Natural killer cell treated with Interleukin-12 subunit alpha and Interleukin-12 subunit beta and Interleukin-15 and Interleukin-18, amount 100 ng/mL, for 72 hours (primary cell): Measurements from ENCODE around the gene GYPC. TPM values are rescaled to one million over a fixed set of nuclear protein-coding genes. Genes with fewer than 3 reads are reported as not detected.
A peak's percentile ranks its signal among the peaks of the same experiment; 100 is the strongest.
"Not testable (repeated sequence)": the region's sequence is repeated elsewhere in the genome, so short reads cannot be mapped to it uniquely, and the experiment has no call there.

Experiments used
- ATAC-seq, 2 donors: fragments of 150-1000 bp; cut with Tn5 transposase in 1 of 2; sonication (Bioruptor Pico), chemical (Tn5 transposase) in 1 of 2; 2 replicates each; pipeline ENCODE4 v1.10.0; 2021
- DNase-seq: peaks from one replicate; pipeline ENCODE4 v3.0.0; 2022; ENCODE audit warnings: low spot score
- H3K27ac Mint-ChIP-seq, 2 donors: 1 replicate in 1 of 2; 2 replicates in 1 of 2; pipeline ENCODE4 v1.8.0; 2022; ENCODE audit warnings: mixed read lengths in 2 of 2, mild to moderate bottlenecking in 1 of 2, moderate library complexity in 1 of 2
- H3K27me3 Mint-ChIP-seq, 2 donors: 1 replicate in 1 of 2; 2 replicates in 1 of 2; pipeline ENCODE4 v1.8.0; 2022; ENCODE audit warnings: mixed read lengths in 2 of 2
- H3K36me3 Mint-ChIP-seq: one replicate; pipeline ENCODE4 v1.8.0; 2022; ENCODE audit warnings: mixed read lengths
- H3K4me1 Mint-ChIP-seq, 2 donors: 1 replicate in 1 of 2; 2 replicates in 1 of 2; pipeline ENCODE4 v1.8.0; 2022; ENCODE audit warnings: low read depth in 2 of 2, mixed read lengths in 2 of 2, mild to moderate bottlenecking in 1 of 2
- H3K4me3 Mint-ChIP-seq: one replicate; pipeline ENCODE4 v1.8.0; 2022; ENCODE audit warnings: mixed read lengths
- H3K9me3 Mint-ChIP-seq: 2 replicates; pipeline ENCODE4 v1.8.0; 2022; ENCODE audit warnings: mixed read lengths
- total RNA-seq, 2 donors: library from RNA; stranded (reverse); gene quantifications; one replicate each; pipeline ENCODE4 v1.2.3, GENCODE V29; 2022

GYPC gene
- total RNA-seq, 2 donors from 2014 or later, result 44.2 to 56.9 TPM

- no peak overlapping the region for H3K4me3 Mint-ChIP-seq
- no peaks in the 10 kb centered on the region for H3K27me3 Mint-ChIP-seq
- peaks cover 5% of the 10 kb centered on the region for H3K36me3 Mint-ChIP-seq
- DNase-seq (no peak), ATAC-seq (no peak)
- H3K9me3 Mint-ChIP-seq, result no peaks in the 10 kb centered on the region
- peak overlapping the region in 1 of 2 donors; percentile 39 for H3K27ac Mint-ChIP-seq
- H3K4me1 Mint-ChIP-seq, result peaks cover 3 to 32% of the 10 kb centered on the region in 2 donors
Measured at GRCh38 chr2:126685629-126686028, 29.7 kb downstream of the GYPC start.

GRCh38 chr2:126686286-126686685, 30.3 kb downstream of the GYPC start:
- no peaks in the 10 kb centered on the region for H3K27me3 Mint-ChIP-seq
- no peaks in the 10 kb centered on the region for H3K9me3 Mint-ChIP-seq
- H3K27ac Mint-ChIP-seq, result peak overlapping the region in 1 of 2 donors; percentile 39
- no peak for ATAC-seq
- peaks cover 3 to 33% of the 10 kb centered on the region in 2 donors for H3K4me1 Mint-ChIP-seq
- no peak for DNase-seq
- H3K36me3 Mint-ChIP-seq, result peaks cover 5% of the 10 kb centered on the region
- H3K4me3 Mint-ChIP-seq, result no peak overlapping the region

GRCh38 chr2:126686841-126687485, 31.0 kb downstream of the GYPC start:
- no peak overlapping the region for H3K4me3 Mint-ChIP-seq
- no peaks in the 10 kb centered on the region for H3K9me3 Mint-ChIP-seq
- no peak for DNase-seq
- H3K4me1 Mint-ChIP-seq, result peaks cover 3 to 35% of the 10 kb centered on the region in 2 donors
- no peak for ATAC-seq
- H3K36me3 Mint-ChIP-seq, result peaks cover 5% of the 10 kb centered on the region
- no peaks in the 10 kb centered on the region for H3K27me3 Mint-ChIP-seq
- H3K27ac Mint-ChIP-seq, result peak overlapping the region in 1 of 2 donors; percentile 39

- H3K27ac Mint-ChIP-seq, result no peak overlapping the region
- H3K4me1 Mint-ChIP-seq, result peaks cover 3 to 35% of the 10 kb centered on the region in 2 donors
- DNase-seq, result no peak
- H3K4me3 Mint-ChIP-seq, result no peak overlapping the region
- no peaks in the 10 kb centered on the region for H3K27me3 Mint-ChIP-seq
- no peaks in the 10 kb centered on the region for H3K9me3 Mint-ChIP-seq
- no peak for ATAC-seq
- peaks cover 8% of the 10 kb centered on the region for H3K36me3 Mint-ChIP-seq
Measured at GRCh38 chr2:126687503-126687902, 31.5 kb downstream of the GYPC start.

GRCh38 chr2:126688594-126688993, 32.6 kb downstream of the GYPC start:
- Mint-ChIP-seq H3K4me1 (peaks cover 3 to 29% of the 10 kb centered on the region in 2 donors), H3K36me3 (peaks cover 19% of the 10 kb centered on the region)
- H3K27me3 Mint-ChIP-seq, H3K4me3 Mint-ChIP-seq, H3K27ac Mint-ChIP-seq, ATAC-seq, H3K9me3 Mint-ChIP-seq, DNase-seq: not testable (repeated sequence)

GRCh38 chr2:126692241-126692640, 36.3 kb downstream of the GYPC start:
- Mint-ChIP-seq H3K4me1 (peaks cover 3 to 14% of the 10 kb centered on the region in 2 donors), H3K27ac (peak overlapping the region in 1 of 2 donors; percentile 47), H3K36me3 (peaks cover 19% of the 10 kb centered on the region)
- not testable (repeated sequence) for H3K4me3 Mint-ChIP-seq, H3K9me3 Mint-ChIP-seq, DNase-seq, H3K27me3 Mint-ChIP-seq, ATAC-seq

GRCh38 chr2:126692934-126693592, 37.1 kb downstream of the GYPC start:
- Mint-ChIP-seq H3K4me1 (peaks cover 3 to 11% of the 10 kb centered on the region in 2 donors), H3K36me3 (peaks cover 19% of the 10 kb centered on the region)
- ATAC-seq, H3K27ac Mint-ChIP-seq, H3K27me3 Mint-ChIP-seq, H3K9me3 Mint-ChIP-seq, H3K4me3 Mint-ChIP-seq, DNase-seq: not testable (repeated sequence)

- H3K27ac Mint-ChIP-seq, result no peak overlapping the region
- no peak for ATAC-seq
- no peak overlapping the region for H3K4me3 Mint-ChIP-seq
- H3K9me3 Mint-ChIP-seq, result no peaks in the 10 kb centered on the region
- peaks cover 13% of the 10 kb centered on the region for H3K36me3 Mint-ChIP-seq
- DNase-seq, result no peak
- H3K4me1 Mint-ChIP-seq, result peaks cover 0 to 2% of the 10 kb centered on the region in 2 donors
- no peaks in the 10 kb centered on the region for H3K27me3 Mint-ChIP-seq
Measured at GRCh38 chr2:126696644-126697520, 40.9 kb downstream of the GYPC start.

- ATAC-seq (no peak), DNase-seq (no peak)
- Mint-ChIP-seq H3K36me3 (peaks cover 2% of the 10 kb centered on the region), H3K9me3 (no peaks in the 10 kb centered on the region), H3K4me1 (peaks cover 0 to 2% of the 10 kb centered on the region in 2 donors), H3K27me3 (no peaks in the 10 kb centered on the region), H3K27ac (no peak overlapping the region), H3K4me3 (no peak overlapping the region)
Measured at GRCh38 chr2:126698376-126698775, 42.4 kb downstream of the GYPC start.

- DNase-seq (no peak), ATAC-seq (peak in 1 of 2 donors; percentile 54)
- H3K4me1 Mint-ChIP-seq, result peaks cover 0 to 2% of the 10 kb centered on the region in 2 donors
- H3K27me3 Mint-ChIP-seq, result no peaks in the 10 kb centered on the region
- H3K4me3 Mint-ChIP-seq, result no peak overlapping the region
- H3K9me3 Mint-ChIP-seq, result no peaks in the 10 kb centered on the region
- no peaks in the 10 kb centered on the region for H3K36me3 Mint-ChIP-seq
- no peak overlapping the region for H3K27ac Mint-ChIP-seq
Measured at GRCh38 chr2:126699018-126699417, 43.1 kb downstream of the GYPC start.

- H3K36me3 Mint-ChIP-seq, result no peaks in the 10 kb centered on the region
- no peak overlapping the region for H3K4me3 Mint-ChIP-seq
- no peaks in the 10 kb centered on the region for H3K27me3 Mint-ChIP-seq
- ATAC-seq (no peak), DNase-seq (no peak)
- H3K4me1 Mint-ChIP-seq, result peaks cover 0 to 2% of the 10 kb centered on the region in 2 donors
- H3K9me3 Mint-ChIP-seq, result no peaks in the 10 kb centered on the region
- no peak overlapping the region for H3K27ac Mint-ChIP-seq
Measured at GRCh38 chr2:126699716-126700581, 44.0 kb downstream of the GYPC start.

- no peaks in the 10 kb centered on the region for H3K9me3 Mint-ChIP-seq
- no peaks in the 10 kb centered on the region for H3K27me3 Mint-ChIP-seq
- peaks cover 0 to 2% of the 10 kb centered on the region in 2 donors for H3K4me1 Mint-ChIP-seq
- ATAC-seq (no peak), DNase-seq (no peak)
- no peaks in the 10 kb centered on the region for H3K36me3 Mint-ChIP-seq
- H3K4me3 Mint-ChIP-seq, result no peak overlapping the region
- H3K27ac Mint-ChIP-seq, result no peak overlapping the region
Measured at GRCh38 chr2:126700677-126701076, 44.7 kb downstream of the GYPC start.

GRCh38 chr2:126703311-126703710, 47.4 kb downstream of the GYPC start:
- no peak overlapping the region for H3K27ac Mint-ChIP-seq

More at GRCh38 chr2:126703311-126703710, 47.4 kb downstream of the GYPC start:
- no peak for ATAC-seq
- H3K9me3 Mint-ChIP-seq, result no peaks in the 10 kb centered on the region
- no peak overlapping the region for H3K4me3 Mint-ChIP-seq
- no peaks in the 10 kb centered on the region for H3K27me3 Mint-ChIP-seq
- peaks cover 0 to 2% of the 10 kb centered on the region in 2 donors for H3K4me1 Mint-ChIP-seq
- H3K36me3 Mint-ChIP-seq, result no peaks in the 10 kb centered on the region
- no peak for DNase-seq
